ENCODE results near the gene TNFSF13B.

Gene TNFSF13B

GRCh38 chr13:108350579-108350978, 81.1 kb downstream of the TNFSF13B start:
- DNase-seq = no peak

- no peak for DNase-seq
These were observed 83.1 kb downstream of the TNFSF13B start for GRCh38 chr13:108352599-108352998.

- no peak for DNase-seq
These were observed 87.7 kb downstream of the TNFSF13B start for GRCh38 chr13:108357228-108357627.

Data from NCI-H82 (cell line).